C4-2B (cell line): ENCODE data around the gene PCF11.

Experiments
- ZFX ChIP-seq: fragments of 450-650 bp; IDR thresholded peaks from 2 replicates; pipeline ENCODE4 v1.6.1; 2017
- TF ChIP-seq, protein P1 (sequence below): fragments of 450-650 bp; conservative IDR thresholded peaks from 2 replicates; pipeline ENCODE4 v1.5.1; 2017; ENCODE audit warnings: mild to moderate bottlenecking

DNA sequence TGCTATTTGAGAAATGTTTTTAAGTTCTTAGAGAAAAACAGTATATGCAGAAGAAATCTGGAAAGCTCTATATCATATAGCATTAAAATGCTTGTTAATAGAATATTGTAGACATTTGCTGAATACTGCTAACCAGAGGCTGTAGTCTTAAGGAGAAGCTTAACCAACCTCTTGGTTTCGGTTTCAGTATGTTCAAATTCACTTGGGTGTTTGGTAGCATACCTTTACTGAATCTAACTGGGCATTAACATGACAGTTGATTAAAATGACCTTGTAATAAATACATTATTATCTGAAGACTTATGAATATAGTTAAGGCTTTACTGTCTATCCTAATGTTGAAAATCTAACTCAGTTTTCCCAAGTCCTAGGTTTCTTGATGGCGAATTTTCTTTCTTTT, 5.4 kb downstream of the PCF11 start:
- TF ChIP-seq, protein P1, sequence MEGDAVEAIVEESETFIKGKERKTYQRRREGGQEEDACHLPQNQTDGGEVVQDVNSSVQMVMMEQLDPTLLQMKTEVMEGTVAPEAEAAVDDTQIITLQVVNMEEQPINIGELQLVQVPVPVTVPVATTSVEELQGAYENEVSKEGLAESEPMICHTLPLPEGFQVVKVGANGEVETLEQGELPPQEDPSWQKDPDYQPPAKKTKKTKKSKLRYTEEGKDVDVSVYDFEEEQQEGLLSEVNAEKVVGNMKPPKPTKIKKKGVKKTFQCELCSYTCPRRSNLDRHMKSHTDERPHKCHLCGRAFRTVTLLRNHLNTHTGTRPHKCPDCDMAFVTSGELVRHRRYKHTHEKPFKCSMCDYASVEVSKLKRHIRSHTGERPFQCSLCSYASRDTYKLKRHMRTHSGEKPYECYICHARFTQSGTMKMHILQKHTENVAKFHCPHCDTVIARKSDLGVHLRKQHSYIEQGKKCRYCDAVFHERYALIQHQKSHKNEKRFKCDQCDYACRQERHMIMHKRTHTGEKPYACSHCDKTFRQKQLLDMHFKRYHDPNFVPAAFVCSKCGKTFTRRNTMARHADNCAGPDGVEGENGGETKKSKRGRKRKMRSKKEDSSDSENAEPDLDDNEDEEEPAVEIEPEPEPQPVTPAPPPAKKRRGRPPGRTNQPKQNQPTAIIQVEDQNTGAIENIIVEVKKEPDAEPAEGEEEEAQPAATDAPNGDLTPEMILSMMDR, result no peak
- TF ChIP-seq ZFX, result no peak
